Aorta (tissue), 5 donors: ENCODE results near the gene DOK6. TPM values are rescaled to one million over a fixed set of nuclear protein-coding genes. Genes with fewer than 3 reads are reported as not detected.

Experiments
- ATAC-seq: fragments of 200-7000 bp; cut with Tn5 transposase; one replicate; pipeline ENCODE4 v1.9.1; 2022; ENCODE audit warnings: moderate library complexity; ENCODE audit not compliant: low FRiP score
- DNase-seq, 2 donors: peaks; one replicate each; pipeline ENCODE4 v3.0.0-alpha.2; 2020
- H3K27ac ChIP-seq, 2 donors: one replicate each; pipeline ENCODE4 v1.5.1; 2013; ENCODE audit warnings: low read length in 2 of 2, mild to moderate bottlenecking in 2 of 2, moderate library complexity in 2 of 2, control low read depth in 1 of 2, inconsistent platforms in 1 of 2, low read depth in 1 of 2
- H3K27me3 ChIP-seq, 2 donors: one replicate each; pipeline ENCODE4 v1.6.1; 2013; ENCODE audit warnings: control low read depth in 1 of 2, low read length in 1 of 2, mild to moderate bottlenecking in 1 of 2, moderate library complexity in 1 of 2; ENCODE audit not compliant: insufficient read depth in 2 of 2, control insufficient read depth in 1 of 2
- H3K36me3 ChIP-seq, 2 donors: one replicate each; pipeline ENCODE4 v1.6.1; 2013; ENCODE audit warnings: control low read depth in 1 of 2, low read length in 1 of 2, mild to moderate bottlenecking in 1 of 2; ENCODE audit not compliant: insufficient read depth in 2 of 2, control insufficient read depth in 1 of 2
- H3K4me1 ChIP-seq, 2 donors: one replicate each; pipeline ENCODE4 v1.6.1; 2013; ENCODE audit warnings: low read length in 2 of 2, control low read depth in 1 of 2, mild to moderate bottlenecking in 1 of 2, moderate library complexity in 1 of 2; ENCODE audit not compliant: insufficient read depth in 2 of 2, control insufficient read depth in 1 of 2
- H3K4me3 ChIP-seq, 2 donors: one replicate each; pipeline ENCODE4 v1.5.1; 2013; ENCODE audit warnings: low read length in 2 of 2, control low read depth in 1 of 2, mild to moderate bottlenecking in 1 of 2
- H3K9me3 ChIP-seq: one replicate; pipeline ENCODE4 v1.6.1; 2013; ENCODE audit warnings: mild to moderate bottlenecking, low read length; ENCODE audit not compliant: control insufficient read depth
- WGBS, 2 donors: extraction: QIAGEN DNeasy Blood & Tissue Kit; methylation state at CpG; one replicate each; pipeline ENCODE4 v1.1.7; 2013; 5-methylcytosine and 5-hydroxymethylcytosine counted together
- intact Hi-C, 2 donors: fragments of 100-400 bp; cut with DNase I; formaldehyde crosslinking; loops; one replicate each; pipeline versions ENCODE4 v1.14.2 to v1.15.0; 2022
- polyA plus RNA-seq, 2 donors: library from polyadenylated mRNA; stranded (reverse); fragments of 200-250 nt; gene quantifications; one replicate each; pipeline ENCODE4 v1.2.3, GENCODE V29; 2013
- total RNA-seq, 2 donors: library from RNA; stranded (reverse); fragmentation: NEBNext Ultra II Directional; extraction: Animal tissue kit (Norgen Biotek cat#: 25700); gene quantifications; one replicate each; pipeline ENCODE4 v1.2.1, GENCODE V29; 2021
- donor health status: healthy with polysubstance abuse.
- donor health status: Bipolar disorder and iron deficiency.
- donor health status: DM: no; HTN: no; CAD: no.
- donor health status: DM: no; HTN: no; CAD: no.
- donor health status: DM: yes; HTN: yes; CAD: no.

Gene DOK6
- total and polyA plus RNA-seq, 4 donors = 1.2 to 6.3 (median 3.9) TPM

GRCh38 chr18:69677595-69677994, 276.9 kb downstream of the DOK6 start:
- peaks cover 0 to 2% of the 10 kb centered on the region in 2 donors for H3K4me1 ChIP-seq
- no peaks in the 10 kb centered on the region for H3K27me3 ChIP-seq
- no peaks in the 10 kb centered on the region for H3K36me3 ChIP-seq
- intact Hi-C loops = no loop called here
- no peak for DNase-seq
- no peak overlapping the region for H3K27ac ChIP-seq
- no peak overlapping the region for H3K4me3 ChIP-seq
- no peaks in the 10 kb centered on the region for H3K9me3 ChIP-seq
- no peak for ATAC-seq
- WGBS, 2 donors = 93 to 96% methylated on average over 6 of the region's 6 CpGs

GRCh38 chr18:69680123-69680522, 279.4 kb downstream of the DOK6 start:
- 81 to 91% methylated on average over 4 of the region's 4 CpGs for WGBS, 2 donors
- ATAC-seq = no peak

GRCh38 chr18:69683176-69683575, 282.5 kb downstream of the DOK6 start:
- no peak overlapping the region for H3K27ac ChIP-seq
- H3K36me3 ChIP-seq = no peaks in the 10 kb centered on the region
- intact Hi-C loops = loop anchor here in 1 of 2 donors (10.0 kb wide), 1 partner anchor 62 kb away; no protein-coding TSS in a partner anchor
- ATAC-seq = no peak
- no peak for DNase-seq
- H3K9me3 ChIP-seq = no peaks in the 10 kb centered on the region
- WGBS, 2 donors = 81 to 83% methylated on average over 2 of the region's 2 CpGs
- no peaks in the 10 kb centered on the region for H3K27me3 ChIP-seq
- no peak overlapping the region for H3K4me3 ChIP-seq
- peaks cover 0 to 1% of the 10 kb centered on the region in 2 donors for H3K4me1 ChIP-seq

More at GRCh38 chr18:69680123-69680522, 279.4 kb downstream of the DOK6 start:
- intact Hi-C loops = loop anchor here in 1 of 2 donors (10.0 kb wide), 1 partner anchor 65 kb away; no protein-coding TSS in a partner anchor
- Histone ChIP-seq H3K27me3 (no peaks in the 10 kb centered on the region), H3K36me3 (no peaks in the 10 kb centered on the region), H3K9me3 (no peaks in the 10 kb centered on the region), H3K4me3 (no peak overlapping the region), H3K27ac (no peak overlapping the region), H3K4me1 (peaks cover 0 to 2% of the 10 kb centered on the region in 2 donors)
- no peak for DNase-seq

GRCh38 chr18:69684789-69685188, 284.1 kb downstream of the DOK6 start:
- Histone ChIP-seq H3K9me3 (no peaks in the 10 kb centered on the region), H3K27ac (no peak overlapping the region), H3K27me3 (no peaks in the 10 kb centered on the region), H3K4me1 (peaks cover 0 to 1% of the 10 kb centered on the region in 2 donors), H3K36me3 (no peaks in the 10 kb centered on the region), H3K4me3 (no peak overlapping the region)
- WGBS, 2 donors = 76 to 77% methylated on average over 2 of the region's 2 CpGs
- no peak for DNase-seq
- ATAC-seq = no peak
- intact Hi-C loops = loop anchor here in 1 of 2 donors (10.0 kb wide), 1 partner anchor 60 kb away; no protein-coding TSS in a partner anchor

- intact Hi-C loops = loop anchor here in 1 of 2 donors (10.0 kb wide), 1 partner anchor 58 kb away; no protein-coding TSS in a partner anchor
These were observed 286.2 kb downstream of the DOK6 start for GRCh38 chr18:69686861-69687260.

GRCh38 chr18:69689121-69689759, 288.6 kb downstream of the DOK6 start:
- DNase-seq = no peak
- no peak for ATAC-seq
- H3K27me3 ChIP-seq = no peaks in the 10 kb centered on the region
- no peak overlapping the region for H3K27ac ChIP-seq
- 82 to 85% methylated on average over 2 of the region's 2 CpGs for WGBS, 2 donors
- intact Hi-C loops = loop anchor here in 1 of 2 donors (10.0 kb wide), 1 partner anchor 56 kb away; no protein-coding TSS in a partner anchor
- no peaks in the 10 kb centered on the region for H3K36me3 ChIP-seq
- no peak overlapping the region for H3K4me3 ChIP-seq
- peaks cover 0 to 1% of the 10 kb centered on the region in 2 donors for H3K4me1 ChIP-seq
- no peaks in the 10 kb centered on the region for H3K9me3 ChIP-seq

More at GRCh38 chr18:69686861-69687260, 286.2 kb downstream of the DOK6 start:
- ATAC-seq = no peak
- H3K9me3 ChIP-seq = no peaks in the 10 kb centered on the region
- no peak overlapping the region for H3K27ac ChIP-seq
- H3K4me3 ChIP-seq = no peak overlapping the region
- DNase-seq = no peak
- H3K27me3 ChIP-seq = no peaks in the 10 kb centered on the region
- H3K4me1 ChIP-seq = peaks cover 0 to 1% of the 10 kb centered on the region in 2 donors
- WGBS, 2 donors = 0 to 2% methylated on average over 1 of the region's 1 CpG
- no peaks in the 10 kb centered on the region for H3K36me3 ChIP-seq

GRCh38 chr18:69691008-69691760, 290.5 kb downstream of the DOK6 start:
- 96 to 98% methylated on average over 5 of the region's 5 CpGs for WGBS, 2 donors
- intact Hi-C loops = no loop called here
- Histone ChIP-seq H3K9me3 (no peaks in the 10 kb centered on the region), H3K36me3 (no peaks in the 10 kb centered on the region), H3K4me3 (no peak overlapping the region), H3K27ac (no peak overlapping the region), H3K27me3 (no peaks in the 10 kb centered on the region), H3K4me1 (no peaks in the 10 kb centered on the region)
- ATAC-seq (no peak), DNase-seq (no peak)

- H3K9me3 ChIP-seq = no peaks in the 10 kb centered on the region
- H3K27ac ChIP-seq = no peak overlapping the region
- ATAC-seq = no peak
- no peak for DNase-seq
- no peaks in the 10 kb centered on the region for H3K4me1 ChIP-seq
- no peaks in the 10 kb centered on the region for H3K27me3 ChIP-seq
- H3K36me3 ChIP-seq = no peaks in the 10 kb centered on the region
- intact Hi-C loops = no loop called here
- no peak overlapping the region for H3K4me3 ChIP-seq
These were observed 296.4 kb downstream of the DOK6 start for GRCh38 chr18:69697069-69697468.
